ENCODE results near the gene ANTXR2.

The ANTXR2 gene

DNA sequence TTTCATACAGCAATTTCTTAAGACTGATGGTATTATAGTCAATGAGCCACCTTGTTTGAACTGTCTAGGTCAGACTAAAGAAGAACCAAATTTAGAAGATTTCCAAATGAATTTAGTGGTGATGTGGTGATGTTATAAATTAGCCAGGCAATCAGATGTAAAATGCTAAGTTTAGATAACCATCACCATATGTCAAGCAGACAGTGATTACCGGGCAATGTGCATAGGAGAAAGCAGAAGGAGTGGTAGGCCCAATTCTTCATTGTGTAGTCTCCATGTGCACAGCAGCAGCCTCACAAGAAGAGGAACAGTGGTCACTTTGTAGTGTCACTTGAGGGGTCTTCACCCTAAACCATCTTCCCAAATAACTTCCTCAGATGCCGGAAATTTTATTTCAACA, 198.8 kb downstream of the ANTXR2 start:
- DNase-seq (ENCODE audit: low spot score) (no peak), FAIRE-seq (no peak)

DNA sequence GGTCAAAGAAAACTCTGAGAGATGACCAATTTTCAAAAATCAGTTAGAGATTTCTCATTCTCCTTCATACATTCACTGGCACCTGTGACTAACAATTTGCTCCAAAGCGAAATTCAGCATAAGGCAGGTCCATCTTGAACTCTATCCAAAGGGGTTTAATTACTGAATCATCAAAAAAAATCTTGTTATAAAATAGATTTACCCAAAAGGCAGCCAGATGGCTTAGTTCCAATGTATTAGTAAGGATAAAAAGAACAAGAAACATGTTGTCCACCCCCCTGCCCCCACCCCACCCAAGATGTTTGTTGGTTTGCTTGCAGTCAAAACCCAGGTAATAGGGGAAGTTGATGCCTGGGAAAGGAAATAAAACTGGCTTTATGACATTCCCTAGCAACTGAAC, 200.3 kb downstream of the ANTXR2 start:
- DNase-seq (ENCODE audit: low spot score) (no peak), FAIRE-seq (no peak)

GRCh38 chr4:79871961-79872360, 201.1 kb downstream of the ANTXR2 start:
- DNase-seq (ENCODE audit: low spot score): no peak
- no peak for FAIRE-seq

DNA sequence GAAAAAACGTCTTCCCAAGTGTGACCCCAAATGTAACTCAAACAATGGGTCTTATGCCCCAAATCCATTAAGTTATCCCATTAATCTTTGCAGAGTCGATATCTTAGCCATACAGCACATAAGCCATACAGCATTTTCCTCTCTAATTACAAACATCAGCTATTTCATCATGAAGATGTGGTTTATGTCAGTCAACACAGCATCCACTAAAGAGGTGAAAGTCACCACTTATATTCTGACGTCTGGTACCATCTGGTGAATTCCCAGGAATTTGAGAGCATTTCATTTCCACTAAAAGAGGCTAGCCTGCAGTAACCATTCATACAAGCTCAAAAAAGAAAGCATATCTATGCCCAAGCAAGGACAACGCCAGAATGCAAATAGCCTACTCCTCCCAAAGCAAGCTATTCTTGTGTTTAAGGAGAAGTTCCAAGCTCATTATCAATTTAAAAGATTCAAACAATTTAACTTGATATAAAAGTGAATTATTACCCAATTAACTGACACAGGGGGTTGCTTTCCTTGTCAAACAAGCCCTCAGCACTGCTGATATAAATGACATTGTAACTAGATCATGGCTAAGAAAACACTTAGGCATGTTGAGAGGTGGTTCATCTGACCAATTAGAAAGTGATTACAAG, 203.3 kb downstream of the ANTXR2 start:
- no peak for FAIRE-seq

DNA sequence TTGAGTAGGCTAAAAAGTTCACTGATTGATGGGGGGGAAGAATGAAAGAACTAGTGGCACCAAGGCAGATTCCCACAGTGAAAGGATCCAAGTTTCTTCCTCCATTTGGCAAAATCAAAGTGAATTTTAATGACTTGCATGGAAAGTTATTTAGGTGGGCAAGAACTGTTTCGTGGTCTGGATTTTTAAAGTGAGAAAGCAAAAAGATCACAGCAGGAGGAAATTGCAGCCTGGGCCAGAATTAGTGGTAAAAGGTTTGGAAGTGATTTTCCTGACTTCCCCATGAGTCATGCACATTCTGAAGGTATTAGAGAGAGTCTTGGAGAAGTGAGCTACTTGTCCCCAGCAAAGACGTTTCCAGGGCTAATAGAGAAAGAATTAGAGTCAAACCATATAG, 207.8 kb downstream of the ANTXR2 start:
- FAIRE-seq (no peak), DNase-seq (ENCODE audit: low spot score) (no peak)

More for the DNA sequence above, 203.3 kb downstream of the ANTXR2 start:
- no peak for DNase-seq (ENCODE audit: low spot score)

- FAIRE-seq: no peak
- DNase-seq (ENCODE audit: low spot score): no peak
Observed at GRCh38 chr4:79864500-79865200, 208.4 kb downstream of the ANTXR2 start.

DNA sequence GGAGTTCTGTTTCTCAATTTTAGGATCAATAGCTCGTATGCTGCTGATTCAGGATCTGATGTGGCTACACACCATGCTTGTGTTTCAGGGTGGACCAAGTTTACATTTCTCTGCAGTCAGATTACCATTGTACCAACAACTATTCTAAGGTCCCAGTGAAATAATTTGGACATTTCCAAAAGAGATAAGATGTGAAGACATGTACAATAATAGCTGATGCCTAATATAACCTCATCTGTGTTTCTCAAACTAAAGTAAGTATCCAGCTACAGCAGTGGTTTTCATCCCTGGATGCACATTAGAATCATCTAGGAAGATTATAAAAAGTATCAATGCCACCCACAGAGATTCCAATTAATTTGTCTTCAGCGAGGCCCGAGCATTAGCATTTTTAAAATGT, 209.7 kb downstream of the ANTXR2 start:
- no peak for DNase-seq (ENCODE audit: low spot score)
- no peak for FAIRE-seq

- FAIRE-seq: no peak
- no peak for DNase-seq (ENCODE audit: low spot score)
Observed at GRCh38 chr4:79862821-79863220, 210.2 kb downstream of the ANTXR2 start.

DNA sequence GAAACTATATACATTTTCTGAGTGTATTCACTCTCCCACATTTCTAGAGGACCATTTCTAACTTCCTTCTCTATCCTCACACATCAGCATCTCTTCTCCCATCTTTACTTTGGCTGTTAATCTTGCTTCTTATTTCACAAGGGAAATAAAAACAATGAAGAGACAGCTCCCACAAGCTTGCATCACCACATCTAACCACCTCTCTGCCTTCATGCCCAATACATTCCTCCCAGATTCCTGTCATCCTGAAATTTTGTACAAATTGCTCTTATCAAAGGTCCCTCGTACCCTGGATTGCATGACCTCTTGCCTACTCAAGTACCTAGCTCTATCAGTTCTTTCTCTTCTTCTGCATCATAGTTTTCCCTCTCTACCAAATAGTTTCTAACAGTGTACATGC, 215.2 kb downstream of the ANTXR2 start:
- FAIRE-seq (no peak), DNase-seq (ENCODE audit: low spot score) (no peak)

DNA sequence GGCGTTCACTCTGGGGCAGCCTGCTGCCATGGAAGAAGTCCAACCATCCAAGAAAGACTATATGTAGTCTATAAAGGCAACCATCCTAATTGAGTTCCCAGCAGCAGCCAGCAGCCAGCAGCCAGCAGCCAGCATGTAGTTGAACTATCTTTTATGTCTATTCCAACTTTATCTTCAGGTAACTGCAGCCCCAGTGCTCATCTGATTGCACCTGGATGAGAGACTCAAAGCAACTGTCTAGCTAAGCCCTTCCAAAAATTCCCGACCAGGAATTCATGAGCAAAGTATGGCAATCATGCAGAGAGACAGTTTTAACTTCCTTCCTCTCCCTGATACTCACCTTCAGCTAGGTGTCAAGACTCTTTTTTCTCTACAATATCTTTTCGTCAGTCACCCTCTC, 216.8 kb downstream of the ANTXR2 start:
- no peak for FAIRE-seq

GRCh38 chr4:79854856-79855502, 218.1 kb downstream of the ANTXR2 start:
- no peak for FAIRE-seq
- no peak for DNase-seq (ENCODE audit: low spot score)

More for the DNA sequence above, 216.8 kb downstream of the ANTXR2 start:
- DNase-seq (ENCODE audit: low spot score): no peak

DNA sequence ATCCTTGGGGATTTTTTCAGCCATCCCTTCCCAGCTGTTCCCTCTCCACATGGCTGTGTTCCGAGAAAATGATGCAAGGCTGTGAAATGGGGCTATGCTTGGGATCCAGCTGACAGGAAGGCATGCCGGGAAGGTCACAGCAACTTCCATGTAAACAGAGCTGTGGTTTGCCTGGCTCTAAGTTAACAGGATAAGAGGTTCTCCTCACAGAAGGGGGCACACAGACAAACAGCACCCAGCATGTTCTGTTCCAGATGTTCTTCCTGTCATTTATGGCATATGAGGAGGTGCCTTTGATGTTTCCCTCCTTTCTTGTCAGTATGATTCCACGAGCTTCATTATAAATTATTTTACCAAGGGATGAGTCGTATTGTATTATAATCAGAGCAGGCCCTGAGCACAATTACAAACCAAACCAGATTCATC, 220.7 kb downstream of the ANTXR2 start:
- FAIRE-seq (no peak), DNase-seq (ENCODE audit: low spot score) (peak; percentile 3)

GRCh38 chr4:79851625-79852304, 221.3 kb downstream of the ANTXR2 start:
- FAIRE-seq: no peak

More at GRCh38 chr4:79851625-79852304, 221.3 kb downstream of the ANTXR2 start:
- no peak for DNase-seq (ENCODE audit: low spot score)
